Skeletal muscle satellite cell (primary cell): ENCODE data around the gene TBX18. TPM values are rescaled to one million over a fixed set of nuclear protein-coding genes. Genes with fewer than 3 reads are reported as not detected.

Source experiments
- H3K27me3 ChIP-seq: 2 replicates; pipeline ENCODE4 v1.7.0; 2013; ENCODE audit warnings: low read length; ENCODE audit not compliant: control insufficient read depth, insufficient read depth
- H3K36me3 ChIP-seq: 2 replicates; pipeline ENCODE4 v1.7.0; 2013; ENCODE audit warnings: mild to moderate bottlenecking, control low read depth, low read length; ENCODE audit not compliant: insufficient read depth
- H3K4me1 ChIP-seq: 2 replicates; pipeline ENCODE4 v1.7.0; 2013; ENCODE audit warnings: low read length; ENCODE audit not compliant: control insufficient read depth, insufficient read depth
- H3K4me2 ChIP-seq: 2 replicates; pipeline ENCODE4 v1.7.0; 2013; ENCODE audit warnings: mild to moderate bottlenecking, low read length
- H3K4me3 ChIP-seq: 2 replicates; pipeline ENCODE4 v1.7.0; 2013; ENCODE audit warnings: low read length
- H3K9ac ChIP-seq: 2 replicates; pipeline ENCODE4 v1.7.0; 2013; ENCODE audit warnings: mild to moderate bottlenecking, low read depth, low read length, moderate library complexity
- H3K9me3 ChIP-seq: replicated peaks from 2 replicates; pipeline ENCODE4 v1.7.0; 2013; ENCODE audit warnings: mild to moderate bottlenecking, control low read depth, low read length
- small RNA-seq: library from RNA; depleted of rRNA; stranded (forward); fragments of <200 nt; gene quantifications from one replicate; pipeline ENCODE3, GENCODE V24; 2012

The TBX18 gene

GRCh38 chr6:84638286-84638685 is 126.1 kb downstream of the TBX18 start:
- Histone ChIP-seq H3K9me3 (no peaks in the 10 kb centered on the region), H3K27me3 (no peaks in the 10 kb centered on the region)

More at GRCh38 chr6:84638286-84638685, 126.1 kb downstream of the TBX18 start:
- peaks cover 9% of the 10 kb centered on the region for H3K4me1 ChIP-seq
- H3K4me3 ChIP-seq = no peak overlapping the region
- no peak overlapping the region for H3K9ac ChIP-seq
- no peak overlapping the region for H3K4me2 ChIP-seq
- H3K36me3 ChIP-seq = no peaks in the 10 kb centered on the region

Small RNA genes lying within 50 kb of the gene (small RNA-seq; reads per million reads assigned to genes)
- not detected for gene AL590143.1
